ENCODE measurements around the gene MYRFL. TPM values are rescaled to one million over a fixed set of nuclear protein-coding genes. Genes with fewer than 3 reads are reported as not detected.

Gene MYRFL
- total RNA-seq, 1 experiment from 2014 or later = 0.57 TPM

- Mint-ChIP-seq H3K4me3 (no peak overlapping the region), H3K36me3 (ENCODE audit: insufficient read depth in 1 of 3, low read depth in 3 of 3) (peaks cover 2 to 8% (median 5%) of the 10 kb centered on the region in 3 experiments; a peak in 3 of 7 replicates), H3K9me3 (peaks cover 0 to 7% of the 10 kb centered on the region in 2 experiments; a peak in 3 of 5 replicates), H3K27me3 (ENCODE audit: low read depth) (no peaks in the 10 kb centered on the region), H3K4me1 (peaks cover 38 to 43% of the 10 kb centered on the region in 2 experiments), H3K27ac (no peak overlapping the region)
- DNase-seq = no peak
- H3K9me3 ChIP-seq (ENCODE audit: control insufficient read depth, low read depth, low read length) = no peaks in the 10 kb centered on the region
- H2BK5ac ChIP-seq (ENCODE audit: insufficient read length, low read length) = no peak overlapping the region
- H4K5ac ChIP-seq (ENCODE audit: insufficient read length, low read depth, low read length) = no peak overlapping the region
- no CpG with 5 or more reads among the region's 5 CpGs for WGBS (ENCODE audit: extremely low coverage, insufficient read length, low lambda C conversion rate)
- no peak overlapping the region for H3K14ac ChIP-seq (ENCODE audit: insufficient read depth, low read length)
- H3K18ac ChIP-seq (ENCODE audit: insufficient read length, low read depth, low read length) = no peak overlapping the region
- H2AK5ac ChIP-seq (ENCODE audit: insufficient read length, low read length) = no peak overlapping the region
- no peak overlapping the region for H4K8ac ChIP-seq (replicated peaks; ENCODE audit: insufficient read length, low read depth, low read length)
- no peaks in the 10 kb centered on the region for H3K79me1 ChIP-seq (ENCODE audit: insufficient read depth, low read depth, low read length, poor library complexity, severe bottlenecking)
- no peak overlapping the region for H3K4ac ChIP-seq (ENCODE audit: low read depth, low read length)
- no peaks in the 10 kb centered on the region for H4K20me1 ChIP-seq (ENCODE audit: control insufficient read depth, insufficient read depth, insufficient read length)
- no peak overlapping the region for H3K56ac ChIP-seq (ENCODE audit: insufficient read length, low read depth, low read length)
- H3K23me2 ChIP-seq (ENCODE audit: insufficient read length, low read depth, low read length, poor library complexity, severe bottlenecking) = no peaks in the 10 kb centered on the region
- no peak overlapping the region for H2BK120ac ChIP-seq (ENCODE audit: low read depth, low read length, poor library complexity, severe bottlenecking)
- no peak overlapping the region for H2BK20ac ChIP-seq (ENCODE audit: low read depth, low read length, poor library complexity, severe bottlenecking)
- no peak overlapping the region for H3K4me2 ChIP-seq (ENCODE audit: insufficient read depth, insufficient read length, low read length)
- H2AFZ ChIP-seq (ENCODE audit: low read length) = no peak overlapping the region
- H3K79me2 ChIP-seq (ENCODE audit: insufficient read depth, low read length) = no peaks in the 10 kb centered on the region
- no peak overlapping the region for H3K27ac ChIP-seq (ENCODE audit: insufficient read length, low read depth, low read length)
- no peak overlapping the region for H3K9ac ChIP-seq (ENCODE audit: extremely low read depth, insufficient read length, low read length)
- no peak overlapping the region for H2BK15ac ChIP-seq (ENCODE audit: low read depth, low read length)
- no peak overlapping the region for H3K23ac ChIP-seq (ENCODE audit: insufficient read length, low read depth, low read length)
- no peak overlapping the region for H3T11ph ChIP-seq (ENCODE audit: low read length)
- H2BK12ac ChIP-seq (ENCODE audit: insufficient read length, low read depth, low read length) = no peak overlapping the region
- H3K4me1 ChIP-seq (ENCODE audit: insufficient read depth, low read length) = peaks cover 3% of the 10 kb centered on the region; the same call in 1 of the 2 replicates
- H3K27me3 ChIP-seq (ENCODE audit: insufficient read depth, low read length) = no peaks in the 10 kb centered on the region
- TF ChIP-seq CTCF (conservative IDR thresholded peaks at IDR 0.05) = no peak
- H4K91ac ChIP-seq (ENCODE audit: insufficient read length, low read depth, low read length) = no peak overlapping the region
Observed at GRCh38 chr12:69951108-69951507, 126.1 kb downstream of the MYRFL start.
